Right lobe of liver (tissue), 4 donors: Measurements from ENCODE around the gene PANK2.

ENCODE experiments used
- CTCF ChIP-seq, 4 donors: fragments of 200-600 bp in 3 of 4; fragments of 450-650 bp in 1 of 4; IDR thresholded peaks; one replicate each; pipeline versions ENCODE4 v1.5.1 to v1.8.0; 2016 to 2022; ENCODE audit warnings: antibody characterized with exemption in 4 of 4, mild to moderate bottlenecking in 2 of 4
- POLR2A ChIP-seq: fragments of 450-650 bp; IDR thresholded peaks from one replicate; pipeline ENCODE4 v1.6.1; 2017; ENCODE audit warnings: antibody characterized with exemption, mild to moderate bottlenecking
- donor health status: DM: no; HTN: no; CAD: no.
- donor health status: DM: no; HTN: no; CAD: no.
- donor health status: DM: no; HTN: yes; CAD: no.

GRCh38 chr20:3846740-3847428, 42.3 kb upstream of the PANK2 start, which contains the start of gene MAVS:
- TF ChIP-seq CTCF (IDR thresholded peaks at IDR 0.05) (peak in 1 of 4 donors; percentile 10), POLR2A (peak; percentile 91)
